GM23248 (cell line): Measurements from ENCODE around the gene HIF1AN.

Experiments
- EZH2 ChIP-seq: fragments of 200-600 bp; sonication (generic); IDR thresholded peaks from 2 replicates; pipeline ENCODE4 v1.6.1; 2018; ENCODE audit warnings: antibody characterized with exemption, mild to moderate bottlenecking; ENCODE audit not compliant: insufficient read depth, poor library complexity, severe bottlenecking
- EZH2phosphoT487 ChIP-seq: fragments of 200-600 bp; sonication (generic); IDR thresholded peaks from 2 replicates; pipeline ENCODE4 v1.6.1; 2018; ENCODE audit warnings: antibody characterized with exemption, moderate library complexity, mild to moderate bottlenecking, low read depth; ENCODE audit not compliant: insufficient read depth

DNA sequence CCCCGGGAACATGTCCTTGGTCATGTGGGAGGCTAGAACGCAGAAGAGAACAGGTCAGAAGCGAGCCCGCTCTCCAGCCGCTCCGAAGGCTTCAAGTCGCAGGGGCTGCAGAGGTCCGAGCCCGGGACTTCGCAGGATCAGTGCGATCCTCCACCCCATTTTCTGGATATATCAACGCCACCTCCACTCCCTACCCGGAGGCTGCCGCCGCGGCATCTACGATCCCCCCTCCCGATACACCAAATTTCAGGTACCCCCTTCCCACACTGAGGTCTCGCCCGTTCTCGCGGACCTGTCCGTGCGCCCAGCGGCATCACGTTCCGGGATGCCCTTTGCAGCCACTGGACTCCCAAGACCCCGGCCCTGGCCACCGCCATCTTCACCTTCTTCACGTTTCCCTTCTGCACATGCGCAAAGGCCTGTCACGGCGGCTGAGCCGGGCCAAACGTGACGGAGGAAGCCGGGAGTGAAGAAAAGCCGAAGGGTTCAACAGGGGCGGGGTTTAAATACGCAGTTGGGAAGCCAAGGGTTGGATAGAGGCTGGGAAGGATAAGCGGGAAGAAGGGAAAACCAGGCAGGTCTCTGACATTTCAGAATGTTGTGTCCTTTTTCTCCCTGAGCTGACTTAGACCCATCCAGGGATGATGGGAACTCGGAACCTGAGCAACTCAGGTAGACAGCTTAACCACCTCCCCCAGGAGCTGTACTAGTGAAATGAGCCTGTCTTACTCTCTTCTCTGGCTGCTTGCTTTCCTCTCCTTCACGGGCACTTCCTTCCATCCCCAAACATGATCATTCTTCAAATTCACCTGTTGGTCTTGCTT lies 6.1 kb upstream of the HIF1AN start, which contains the start of gene NDUFB8:
- TF ChIP-seq EZH2 (no peak), EZH2phosphoT487 (no peak)
